Activated CD4-positive, CD25-positive, alpha-beta regulatory T cell treated with anti-CD3 and anti-CD28 coated beads, Interleukin-2, amount 50 U/mL, for 16 hours (primary cell): ENCODE data around the gene COL5A1.

Experiments
- DNase-seq: peaks from one replicate; pipeline ENCODE4 v3.0.0-alpha.2; 2020; ENCODE audit warnings: low read depth, low spot score

The COL5A1 gene

GRCh38 chr9:134625361-134626068 is 16.1 kb upstream of the COL5A1 start:
- DNase-seq, result no peak

- no peak for DNase-seq
Measured at GRCh38 chr9:134626069-134626423, 15.6 kb upstream of the COL5A1 start.

GRCh38 chr9:134626571-134627416 is 14.8 kb upstream of the COL5A1 start:
- DNase-seq, result no peak

DNA sequence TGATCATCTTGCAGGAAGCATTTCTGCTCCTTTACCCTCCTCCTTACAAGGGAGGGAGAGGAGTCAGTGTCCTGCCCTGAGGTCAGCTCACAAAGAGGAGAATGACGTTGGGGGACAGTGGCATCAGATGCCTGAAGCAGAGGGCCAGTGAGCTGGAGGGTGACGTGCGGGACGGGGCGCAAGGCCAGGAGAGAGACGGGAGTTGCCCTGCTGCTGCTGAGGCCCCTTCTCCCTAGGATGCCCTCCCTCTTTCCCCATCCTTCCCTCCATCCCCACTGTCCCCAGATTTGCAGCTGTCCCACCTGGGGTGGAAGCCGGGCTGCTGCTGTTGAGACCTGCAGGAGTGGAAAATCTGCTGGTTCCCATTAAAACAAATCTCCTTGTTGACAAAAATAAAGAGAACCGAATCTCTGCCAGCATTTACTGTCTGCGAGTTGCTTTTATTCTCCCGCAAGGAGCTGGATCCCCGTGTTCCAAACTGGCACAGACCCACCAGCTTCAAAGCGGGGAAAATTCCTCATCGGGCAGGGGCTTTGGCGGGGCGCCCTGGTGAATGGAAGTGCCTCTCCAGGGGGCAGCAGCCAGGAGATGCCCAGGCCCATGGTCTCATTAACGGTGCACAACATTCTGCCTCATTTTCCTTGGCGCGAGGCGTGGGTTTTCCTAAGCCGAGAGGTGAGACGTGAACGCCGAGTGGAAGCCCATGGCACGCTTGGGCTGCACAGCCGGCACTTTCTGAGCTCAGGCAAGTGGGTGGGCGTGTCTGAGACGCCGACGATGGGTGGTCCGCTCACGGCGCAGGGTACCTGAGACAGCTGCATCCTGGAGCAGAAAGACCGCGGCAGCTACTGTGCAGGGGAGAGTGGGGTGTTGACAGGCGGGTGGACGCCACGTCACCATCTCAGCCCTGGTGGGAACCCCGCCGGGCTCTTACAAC is 13.9 kb upstream of the COL5A1 start:
- DNase-seq, result no peak

DNA sequence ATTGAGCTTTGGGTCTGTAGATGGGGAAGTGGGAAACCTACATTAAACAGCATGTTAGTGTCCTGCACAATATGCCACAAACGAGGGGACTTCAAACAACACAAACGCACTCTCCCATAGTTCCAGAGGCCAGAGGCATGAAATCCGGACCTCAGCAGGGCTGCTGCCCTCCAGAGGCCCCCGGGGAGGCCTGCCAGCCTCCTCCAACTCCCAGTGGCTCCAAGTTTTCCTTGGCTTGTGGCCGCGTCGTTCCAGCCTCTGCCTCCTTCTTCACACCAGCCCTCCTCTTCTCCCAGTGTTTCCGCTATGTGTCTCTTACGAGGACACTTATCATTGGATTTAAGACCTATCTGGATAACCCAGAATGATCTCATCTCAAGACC is 13.3 kb upstream of the COL5A1 start:
- no peak for DNase-seq

- DNase-seq, result no peak
Measured at GRCh38 chr9:134629061-134629585, 12.5 kb upstream of the COL5A1 start.

- DNase-seq, result no peak
Measured at GRCh38 chr9:134629586-134630392, 11.8 kb upstream of the COL5A1 start.

DNA sequence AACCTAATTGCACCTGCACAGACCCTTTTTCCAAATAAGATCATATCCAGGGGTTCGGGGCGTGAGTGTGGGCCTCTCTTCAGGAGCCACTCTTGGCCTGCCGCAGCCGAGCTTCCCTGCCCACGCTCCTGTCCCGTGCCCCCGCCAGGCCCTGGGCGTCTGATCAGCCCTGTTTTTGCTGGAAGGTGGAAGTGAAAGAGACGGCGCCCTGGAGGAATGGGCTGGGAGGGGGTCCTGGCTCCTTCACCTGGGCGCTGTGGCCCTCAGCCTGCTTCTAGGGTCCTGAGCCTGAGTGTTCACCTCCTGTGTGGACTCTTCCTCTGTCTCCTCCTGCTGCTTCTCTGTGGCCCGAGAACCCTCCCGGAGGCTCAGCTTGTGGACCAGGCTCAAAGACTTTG is 11.2 kb upstream of the COL5A1 start:
- DNase-seq, result no peak

DNA sequence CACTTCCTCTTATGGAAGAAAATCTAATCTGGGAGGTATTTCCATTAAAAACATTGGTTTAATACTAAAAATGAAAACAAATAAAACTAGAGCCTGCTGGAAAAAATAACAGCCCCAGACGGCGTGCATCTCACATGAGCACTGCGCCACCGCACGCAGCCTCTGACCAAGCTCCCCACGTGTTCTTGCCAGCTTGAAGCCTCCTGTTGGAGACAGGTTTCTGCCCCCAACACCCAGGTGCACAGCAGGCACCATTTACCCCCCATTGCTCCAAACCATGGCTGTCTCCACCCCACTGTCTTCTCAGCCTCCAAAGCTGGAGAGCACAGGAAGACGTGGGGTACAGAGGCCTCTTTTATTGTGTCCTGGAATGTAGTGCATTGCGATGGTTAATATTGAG is 10.7 kb upstream of the COL5A1 start:
- DNase-seq, result no peak

- DNase-seq, result no peak
Measured at GRCh38 chr9:134631881-134632280, 9.7 kb upstream of the COL5A1 start.

DNA sequence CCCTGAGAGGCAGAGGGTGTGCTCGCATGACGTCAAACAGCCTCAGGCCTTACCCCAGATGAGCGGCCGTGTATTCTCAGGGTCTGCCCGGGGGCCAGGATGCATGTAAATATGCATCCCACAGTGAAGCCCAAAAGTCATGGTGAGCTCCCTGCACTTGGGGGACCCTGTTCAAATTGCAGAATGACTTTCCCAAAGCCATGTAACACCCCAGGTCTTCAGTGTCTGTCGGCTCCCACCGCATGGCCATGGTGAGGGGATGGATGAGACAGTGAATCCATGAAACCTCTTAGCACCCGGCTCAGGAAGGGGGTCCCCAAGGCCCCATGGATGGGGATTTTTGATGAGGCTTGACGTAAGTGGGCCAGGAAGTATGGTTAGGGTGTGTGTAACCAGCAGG is 9.3 kb upstream of the COL5A1 start:
- DNase-seq, result no peak

DNA sequence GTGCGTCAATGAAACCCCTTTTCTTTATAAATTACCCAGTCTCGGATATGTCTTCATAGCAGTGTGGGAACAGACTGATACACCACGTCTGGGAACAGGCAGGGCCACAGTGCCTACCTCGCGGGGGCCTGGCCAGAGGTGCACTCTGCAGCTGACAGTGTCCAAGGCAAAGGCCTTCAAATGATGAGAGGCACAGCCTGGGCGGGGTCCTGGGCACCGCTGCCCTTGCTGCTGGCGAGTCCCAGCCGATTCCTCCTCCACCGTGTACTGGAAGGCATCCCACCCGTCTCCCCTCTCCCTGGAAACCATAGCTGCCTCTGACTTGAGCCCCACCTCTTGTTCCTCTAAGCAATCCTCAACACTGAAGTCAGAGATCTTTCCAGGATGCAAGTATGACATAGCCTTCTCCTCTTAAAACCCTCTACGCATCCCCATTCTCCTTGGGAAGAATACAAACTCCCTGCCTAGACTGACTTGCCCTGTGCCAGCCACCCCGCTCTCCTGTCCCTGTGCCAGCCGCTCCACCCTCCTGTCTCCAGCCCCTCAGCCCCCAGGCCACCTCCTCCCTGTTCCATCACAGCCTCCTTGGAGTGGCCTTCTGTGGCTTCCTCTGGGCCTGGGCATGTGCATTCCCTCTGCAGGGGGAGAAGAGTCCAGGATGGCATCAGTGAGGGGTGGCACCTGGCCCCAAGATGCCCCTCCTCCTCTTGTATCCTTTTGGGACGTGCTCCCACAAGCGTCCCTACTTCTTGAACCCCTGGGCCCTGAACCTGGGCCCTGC is 8.1 kb upstream of the COL5A1 start:
- no peak for DNase-seq

DNA sequence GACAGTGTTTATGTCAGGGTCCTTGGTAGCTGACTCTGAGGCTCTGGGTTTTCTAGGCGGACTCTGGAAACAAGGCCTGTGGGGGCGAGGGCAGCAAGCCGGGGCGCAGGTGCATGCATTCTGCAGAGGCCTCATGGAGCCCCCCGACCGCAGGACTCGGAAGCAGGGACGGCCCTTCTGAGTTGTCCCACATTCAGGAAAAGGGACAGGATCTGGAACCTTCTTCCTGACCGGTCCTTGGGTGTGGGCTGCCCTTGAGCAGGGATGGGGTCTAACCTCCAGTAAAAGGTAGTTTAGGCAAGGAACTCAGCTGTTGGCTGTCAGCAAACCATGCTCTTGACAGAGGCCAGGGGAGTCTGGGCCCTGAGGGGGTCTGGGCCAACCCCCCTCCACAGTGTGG is 7.4 kb upstream of the COL5A1 start:
- no peak for DNase-seq

- no peak for DNase-seq
Measured at GRCh38 chr9:134634667-134635230, 6.9 kb upstream of the COL5A1 start.

DNA sequence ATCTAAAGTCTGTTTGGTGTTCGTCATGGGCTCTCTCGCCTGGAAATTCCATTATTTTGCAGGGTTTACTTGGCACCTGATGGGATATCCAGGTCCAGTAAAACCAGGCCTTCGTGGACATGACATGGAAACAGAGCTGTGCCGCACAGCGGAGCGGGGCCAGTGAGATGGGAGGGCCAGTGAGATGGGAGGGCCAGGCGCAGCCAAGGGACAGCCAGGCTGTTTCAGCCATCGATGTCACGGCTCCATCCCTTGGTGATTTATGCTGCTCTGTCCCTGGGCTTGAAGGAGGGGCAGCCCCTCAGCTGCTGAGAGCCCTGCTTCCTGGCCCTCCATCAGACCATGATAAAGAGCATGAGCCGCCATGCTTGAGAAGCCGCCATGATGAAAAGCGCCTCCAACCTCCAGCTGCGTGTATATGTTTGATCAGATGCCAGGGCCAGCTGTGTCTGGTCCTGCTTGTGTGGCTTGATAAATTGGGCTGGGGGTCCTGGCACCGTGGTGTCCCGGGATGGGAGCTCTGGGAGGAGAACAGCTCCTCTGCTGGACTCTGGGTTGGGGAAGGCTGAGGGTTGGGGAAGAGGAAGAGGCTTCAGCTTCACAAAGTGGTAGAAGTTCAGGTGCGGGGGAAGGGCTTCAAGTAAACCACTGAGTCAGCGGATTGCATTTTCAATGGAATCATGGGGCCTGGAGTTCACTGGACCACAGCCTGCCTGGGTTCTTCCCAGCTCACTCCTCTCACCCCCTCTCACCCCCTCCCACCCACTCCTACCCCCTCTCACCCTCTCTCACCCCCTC is 6.1 kb upstream of the COL5A1 start:
- DNase-seq, result no peak

DNA sequence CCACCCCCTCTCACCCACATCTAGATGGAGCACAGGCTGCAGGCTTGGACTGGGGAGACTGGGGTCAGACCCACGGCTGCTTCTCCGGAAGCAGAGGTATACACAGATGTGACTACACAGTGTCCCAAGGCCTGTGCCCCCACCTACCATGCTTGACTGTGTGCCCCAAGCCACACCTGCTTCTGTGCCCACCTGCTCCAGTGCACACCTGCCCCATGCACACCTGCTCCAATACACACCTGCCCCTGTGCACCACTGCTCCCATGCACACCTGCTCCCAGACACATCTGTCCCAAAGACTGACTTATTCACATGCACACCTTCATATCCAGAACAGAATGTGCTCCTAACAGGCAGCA is 5.5 kb upstream of the COL5A1 start:
- no peak for DNase-seq

DNA sequence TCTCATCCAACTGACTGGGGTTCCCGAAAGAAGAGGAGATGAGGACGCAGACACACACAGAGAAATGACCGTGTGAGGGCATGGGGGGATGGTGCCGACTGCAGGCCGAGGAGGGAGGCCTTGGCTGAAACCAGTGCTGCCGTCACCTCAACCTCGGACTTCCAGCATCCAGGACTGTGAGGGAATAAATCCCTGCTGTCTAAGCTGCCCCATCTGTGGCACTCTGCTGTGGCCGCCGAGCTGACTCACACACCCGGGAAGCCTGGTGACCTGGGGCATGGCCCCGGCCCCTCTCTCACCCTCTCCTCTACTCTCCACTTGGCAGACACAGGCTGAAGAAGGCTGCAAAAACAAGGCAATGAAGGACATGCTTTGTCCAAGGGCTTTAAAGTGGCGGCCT is 4.4 kb upstream of the COL5A1 start:
- no peak for DNase-seq

- no peak for DNase-seq
Measured at GRCh38 chr9:134637696-134638501, 3.7 kb upstream of the COL5A1 start.
